T-helper 9 cell (primary cell): ENCODE measurements around the gene TUBB1.
A peak's percentile ranks its signal among the peaks of the same experiment; 100 is the strongest.

Experiments used
- DNase-seq: peaks from one replicate; pipeline ENCODE4 v3.0.0-alpha.2; 2020

The TUBB1 gene

DNA sequence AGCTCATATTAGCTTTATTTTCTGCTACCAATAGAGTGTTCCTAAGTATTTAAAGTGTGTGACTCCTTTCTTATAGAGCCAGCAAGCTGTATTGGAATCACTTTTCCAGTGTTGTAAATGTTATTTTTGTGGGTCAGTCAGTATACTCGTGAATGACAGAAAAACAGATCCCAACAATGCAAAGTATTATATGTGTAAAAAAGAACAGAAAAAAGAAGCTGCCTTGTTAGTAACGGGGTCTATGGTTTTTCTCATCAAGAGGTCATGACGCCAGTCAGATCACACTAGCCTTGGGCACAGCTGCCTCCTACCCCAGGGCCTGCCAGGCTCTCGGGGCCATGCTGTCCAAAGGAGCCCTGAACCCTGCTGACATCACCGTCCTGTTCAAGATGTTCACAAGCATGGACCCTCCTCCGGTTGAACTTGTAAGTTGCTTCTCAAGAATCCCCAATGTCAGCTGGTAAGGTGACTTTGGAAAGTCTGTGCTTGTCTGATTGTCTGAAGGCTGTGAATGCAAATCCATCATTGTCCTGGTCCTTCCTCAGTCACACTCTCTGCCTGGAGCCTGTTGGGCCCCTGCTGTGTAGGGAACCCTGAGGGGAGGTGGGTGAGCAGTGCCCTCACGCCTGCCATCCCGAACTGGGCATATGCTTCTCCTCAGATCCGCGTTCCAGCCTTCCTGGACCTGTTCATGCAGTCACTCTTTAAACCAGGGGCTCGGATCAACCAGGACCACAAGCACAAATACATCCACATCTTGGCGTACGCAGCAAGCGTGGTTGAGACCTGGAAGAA, 28.4 kb upstream of the TUBB1 start:
- no peak for DNase-seq

DNA sequence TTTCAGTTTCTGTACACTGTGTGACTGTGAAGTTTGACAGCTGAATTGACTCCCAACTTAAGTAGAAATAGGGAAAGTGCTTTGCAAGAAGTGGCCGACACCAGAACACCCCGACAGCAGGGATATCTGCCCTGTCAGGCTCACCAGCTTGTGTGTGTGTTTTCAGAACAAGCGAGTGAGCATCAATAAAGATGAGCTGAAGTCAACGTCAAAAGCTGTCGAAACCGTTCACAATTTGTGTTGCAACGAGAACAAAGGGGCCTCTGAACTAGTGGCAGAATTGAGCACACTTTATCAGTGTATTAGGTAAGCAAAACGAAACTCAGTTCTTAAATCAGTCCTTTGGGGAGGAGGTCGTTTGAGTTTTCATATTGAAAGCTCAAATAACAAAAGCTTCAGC, 27.5 kb upstream of the TUBB1 start:
- DNase-seq: no peak

DNA sequence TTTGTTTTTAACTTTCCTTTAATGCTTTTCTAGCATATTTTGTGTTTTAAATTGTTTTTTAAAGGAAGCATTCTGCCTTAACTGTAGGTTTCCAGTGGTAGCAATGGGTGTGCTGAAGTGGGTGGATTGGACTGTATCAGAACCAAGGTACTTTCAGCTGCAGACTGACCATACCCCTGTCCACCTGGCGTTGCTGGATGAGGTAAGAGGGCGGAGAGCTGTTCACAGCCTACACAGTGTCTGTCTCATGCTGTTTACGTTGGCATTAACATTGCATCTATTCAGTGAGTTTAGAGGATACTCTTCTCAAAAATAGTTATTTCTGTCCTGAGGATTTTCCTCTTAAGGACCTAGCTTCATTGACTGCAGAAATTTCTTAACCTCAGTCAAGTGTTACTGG, 26.3 kb upstream of the TUBB1 start:
- DNase-seq: no peak

DNA sequence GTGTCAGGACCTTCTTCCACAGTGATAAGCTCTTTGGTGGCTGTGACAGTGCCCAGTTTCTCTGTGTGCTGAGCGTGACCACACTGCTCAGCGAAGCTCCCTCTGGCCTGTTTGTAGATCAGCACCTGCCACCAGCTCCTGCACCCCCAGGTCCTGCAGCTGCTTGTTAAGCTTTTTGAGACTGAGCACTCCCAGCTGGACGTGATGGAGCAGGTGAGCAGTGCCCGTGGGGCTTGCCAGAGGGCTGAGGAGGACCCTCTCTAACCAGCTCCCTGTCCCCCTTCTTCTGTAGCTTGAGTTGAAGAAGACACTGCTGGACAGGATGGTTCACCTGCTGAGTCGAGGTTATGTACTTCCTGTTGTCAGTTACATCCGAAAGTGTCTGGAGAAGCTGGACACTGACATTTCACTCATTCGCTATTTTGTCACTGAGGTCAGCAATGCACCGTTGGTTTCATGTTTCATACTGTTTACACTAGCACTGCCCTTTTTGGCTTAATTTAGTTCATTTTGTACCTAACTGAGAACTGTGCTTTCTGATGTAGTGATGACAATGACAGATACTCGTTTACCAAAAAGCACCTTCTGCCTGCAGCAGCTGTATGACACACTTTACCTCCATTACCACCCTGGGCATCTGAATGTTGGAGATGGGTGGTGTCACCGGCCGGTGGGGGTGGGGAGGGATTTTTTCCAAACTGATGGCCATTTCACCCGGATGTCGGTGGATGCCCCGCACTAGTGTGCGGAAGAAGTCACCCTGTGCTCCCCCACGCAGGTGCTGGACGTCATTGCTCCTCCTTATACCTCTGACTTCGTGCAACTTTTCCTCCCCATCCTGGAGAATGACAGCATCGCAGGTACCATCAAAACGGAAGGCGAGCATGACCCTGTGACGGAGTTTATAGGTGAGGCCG, 25.6 kb upstream of the TUBB1 start:
- DNase-seq: no peak

DNA sequence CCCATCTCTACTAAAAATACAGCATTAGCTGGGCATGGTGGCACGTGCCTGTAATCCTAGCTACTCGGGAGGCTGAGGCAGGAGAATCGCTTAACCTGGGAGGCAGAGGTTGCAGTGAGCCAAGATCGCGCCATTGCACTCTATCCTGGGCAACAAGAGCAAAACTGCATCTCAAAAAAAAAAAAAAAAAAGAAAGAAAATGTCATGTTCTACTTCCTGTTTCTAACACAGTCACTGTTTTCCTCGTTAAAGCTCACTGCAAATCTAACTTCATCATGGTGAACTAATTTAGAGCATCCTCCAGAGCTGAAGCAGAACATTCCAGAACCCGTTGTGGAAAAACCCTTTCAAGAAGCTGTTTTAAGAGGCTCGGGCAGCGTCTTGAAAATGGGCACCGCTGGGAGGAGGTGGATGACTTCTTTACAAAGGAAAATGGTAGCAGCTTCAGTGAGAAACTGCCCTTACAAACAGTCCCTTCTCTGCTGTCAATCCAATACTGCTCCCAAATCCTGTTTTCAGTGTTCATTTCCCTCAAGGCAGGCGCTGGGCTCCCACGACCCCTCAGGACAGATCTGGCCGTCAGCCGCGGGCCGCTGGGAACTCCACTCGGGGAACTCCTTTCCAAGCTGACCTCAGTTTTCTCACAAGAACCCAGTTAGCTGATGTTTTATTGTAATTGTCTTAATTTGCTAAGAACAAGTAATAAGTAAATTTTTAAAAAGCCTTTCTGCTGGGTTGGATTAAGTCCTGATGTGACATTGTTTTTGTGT, 24.7 kb upstream of the TUBB1 start:
- DNase-seq: no peak

DNA sequence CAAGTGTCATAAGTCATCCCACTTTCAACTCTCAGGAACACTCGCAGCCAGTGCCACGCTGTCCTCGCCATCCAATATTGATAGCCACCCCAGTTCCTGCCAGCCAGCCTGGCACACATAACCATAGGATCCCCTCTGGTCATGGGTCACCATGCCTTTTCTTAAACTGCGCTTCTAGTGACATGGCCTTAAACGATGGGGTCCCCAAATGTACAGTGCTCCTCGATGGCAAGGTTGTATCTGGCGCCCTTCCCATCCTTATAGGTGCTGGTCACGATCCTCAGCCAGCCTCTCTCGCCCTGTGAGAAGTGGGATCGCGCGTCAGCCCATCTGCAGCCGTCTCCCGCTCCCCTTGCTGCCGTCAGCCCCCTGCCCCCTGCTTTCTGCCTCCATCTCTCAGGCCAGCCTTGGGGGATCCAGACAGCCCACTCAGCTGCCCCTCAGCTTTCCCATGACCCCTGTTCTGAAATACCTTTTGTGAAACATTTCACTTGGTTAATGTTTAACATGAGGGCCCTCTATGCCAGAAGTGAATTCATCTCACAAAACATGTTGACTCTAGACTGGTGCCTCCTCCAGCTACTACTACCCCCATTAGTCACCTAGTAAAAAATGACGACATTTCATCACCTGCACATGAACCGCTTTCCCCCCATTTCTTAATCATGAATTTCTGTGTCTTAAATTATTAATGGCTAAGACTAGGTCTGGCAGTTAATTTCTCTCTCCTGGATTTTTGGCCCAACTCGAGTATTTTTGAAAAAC, 23.6 kb upstream of the TUBB1 start:
- no peak for DNase-seq

DNA sequence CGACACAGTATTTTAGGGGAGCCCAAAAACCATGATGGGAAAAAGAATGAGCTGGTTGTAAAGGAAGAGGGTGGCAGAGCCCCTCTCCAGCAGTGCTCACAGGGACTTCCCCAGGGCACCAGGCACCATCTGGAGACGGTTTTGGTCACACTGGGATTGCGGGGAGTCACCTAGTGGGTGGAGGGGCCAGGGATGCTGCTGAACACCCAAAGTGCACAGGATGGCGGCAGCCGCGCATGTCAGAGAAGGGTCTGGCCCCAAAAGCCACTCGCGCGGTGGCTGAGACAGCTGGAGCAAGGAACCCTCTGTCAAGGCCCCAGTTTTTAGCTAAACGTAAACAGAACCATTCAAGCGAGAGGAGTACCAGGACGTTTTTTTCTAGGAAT, 23.0 kb upstream of the TUBB1 start:
- no peak for DNase-seq

DNA sequence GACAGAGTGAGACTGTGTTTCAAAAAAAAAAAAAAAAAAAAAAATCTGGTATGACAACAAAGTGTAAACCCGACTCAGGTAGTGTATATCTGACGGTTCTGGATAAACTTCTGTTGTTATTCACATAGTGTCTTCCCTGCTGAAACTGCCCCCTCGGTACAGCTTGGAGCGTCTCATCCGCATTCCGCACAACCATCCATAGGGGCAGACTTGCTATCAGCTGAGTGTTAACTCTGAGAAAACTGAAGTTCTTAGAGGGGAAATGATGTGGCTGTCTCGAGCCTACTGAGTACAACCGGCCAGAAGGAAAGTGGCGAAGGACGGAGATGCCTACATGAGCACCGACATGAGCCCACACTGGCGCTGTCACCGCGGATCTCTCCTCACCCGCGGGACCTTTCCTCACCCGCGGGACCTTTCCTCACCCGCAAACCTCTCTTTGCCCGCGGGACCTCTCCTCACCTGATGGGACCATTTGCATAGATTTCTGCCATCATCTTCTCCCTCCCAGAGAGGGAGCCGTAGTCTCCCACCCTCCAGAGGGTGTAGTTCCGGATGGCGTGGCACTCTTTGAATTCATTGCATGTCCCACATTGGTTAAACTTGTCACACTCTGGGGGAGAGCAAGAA, 22.0 kb upstream of the TUBB1 start:
- DNase-seq: no peak

DNA sequence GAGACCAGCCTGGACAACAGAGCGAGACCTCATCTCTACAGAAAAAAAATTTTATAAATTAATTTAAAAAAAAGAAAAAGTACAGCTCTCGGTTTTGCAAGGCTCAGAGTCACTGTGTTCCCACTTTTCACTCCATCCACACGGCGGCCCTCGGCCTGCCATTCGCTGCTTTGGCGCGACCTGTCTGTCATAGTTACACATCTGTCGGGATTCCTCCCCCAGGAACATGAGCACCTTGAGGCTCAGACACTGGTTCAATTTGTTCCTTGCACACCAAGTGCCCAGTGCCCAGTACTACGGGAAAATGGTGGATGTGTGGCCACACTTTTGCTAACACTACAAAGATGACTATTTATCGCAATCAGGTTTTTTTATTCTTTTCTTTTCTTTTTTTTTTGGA, 20.6 kb upstream of the TUBB1 start:
- no peak for DNase-seq

DNA sequence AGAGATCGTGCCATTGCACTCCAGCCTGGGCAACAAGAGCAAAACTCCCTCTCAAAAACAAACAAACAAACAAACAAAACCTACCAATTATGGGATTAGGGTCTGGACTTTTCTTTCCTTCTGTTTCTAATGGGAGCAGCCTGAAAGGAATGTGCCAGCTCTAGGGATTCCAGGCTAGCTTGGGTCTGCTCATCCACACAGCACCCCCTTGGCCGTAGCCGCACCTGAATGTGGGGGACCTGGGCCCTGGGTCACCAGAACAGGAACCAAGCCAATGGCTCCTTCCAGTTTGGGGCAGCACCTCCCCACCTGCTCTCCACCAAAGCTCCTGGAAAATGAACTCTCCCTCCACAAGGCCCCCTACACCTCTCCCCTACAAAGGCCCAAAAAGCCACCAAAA, 18.9 kb upstream of the TUBB1 start:
- DNase-seq: no peak

DNA sequence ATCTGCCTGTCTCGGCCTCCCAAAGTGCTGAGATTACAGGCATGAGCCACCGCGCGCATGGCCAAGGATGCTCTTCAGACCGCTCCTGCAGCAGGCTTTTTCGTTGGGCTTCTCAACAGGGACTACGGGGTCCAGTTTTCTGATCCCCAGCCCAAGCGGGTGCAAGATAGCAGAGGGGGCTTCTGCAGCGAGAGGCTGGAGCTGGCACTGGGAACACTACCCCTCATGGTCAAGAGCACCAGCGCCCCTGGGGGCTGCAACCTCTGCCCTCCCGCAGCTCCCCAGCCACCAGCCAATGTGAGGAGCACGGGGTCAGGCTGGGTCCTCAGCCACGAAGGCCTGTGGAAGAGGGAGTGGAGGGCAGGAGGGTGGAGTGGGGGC, 18.2 kb upstream of the TUBB1 start:
- no peak for DNase-seq

DNA sequence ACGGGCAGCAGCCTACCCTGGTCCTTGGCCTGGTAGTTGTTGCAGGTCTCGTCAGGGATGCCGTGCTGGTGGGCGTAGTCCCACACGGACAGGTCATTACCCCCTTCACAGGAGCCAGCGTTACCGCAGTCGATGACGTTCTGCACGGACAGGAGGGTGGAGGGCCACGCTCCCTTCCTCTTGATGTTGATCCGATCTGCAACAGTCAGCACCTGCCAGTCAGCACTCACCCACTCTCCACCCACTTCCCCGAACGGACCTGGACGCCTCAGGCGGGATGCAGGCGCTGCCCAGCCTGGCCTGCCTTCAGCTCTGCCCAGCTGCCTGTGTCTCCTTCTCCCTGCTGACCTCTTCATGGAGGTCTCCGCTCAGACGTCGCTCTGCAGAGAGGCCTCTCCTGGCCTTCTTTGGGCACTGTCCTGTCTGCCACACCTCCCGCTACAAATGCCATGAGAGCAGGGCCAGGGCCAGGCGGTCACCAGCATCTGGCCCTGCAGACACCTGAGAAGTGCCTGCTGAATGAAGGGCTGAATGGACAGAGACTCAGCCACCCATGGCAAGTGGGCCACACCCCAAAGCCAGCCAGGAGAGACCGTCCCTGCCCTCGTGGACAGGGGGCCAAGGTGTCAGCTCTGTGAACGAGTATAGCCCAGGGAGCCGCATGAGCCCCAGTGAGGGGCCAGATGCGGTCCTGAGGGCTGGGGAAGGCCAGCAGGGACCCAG, 17.6 kb upstream of the TUBB1 start:
- no peak for DNase-seq

DNA sequence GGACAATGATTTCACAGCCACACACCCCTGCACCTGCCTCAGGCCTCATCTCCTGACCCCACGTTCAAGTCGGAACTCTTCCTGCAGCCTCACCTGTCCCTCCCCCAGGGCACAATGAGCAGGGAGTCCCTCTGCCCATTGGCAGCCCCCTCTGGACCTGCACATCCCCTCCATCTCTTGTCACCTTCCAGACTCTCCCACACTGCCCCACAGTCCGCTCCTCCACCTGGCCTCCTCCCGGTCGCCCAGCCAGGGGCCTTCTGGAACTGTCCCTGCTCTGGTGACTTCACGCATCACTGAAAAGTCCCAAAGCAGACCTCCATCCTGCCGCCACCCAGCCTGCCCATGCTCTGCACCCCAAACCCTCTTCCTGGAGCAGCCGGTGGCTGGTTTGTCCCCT, 16.8 kb upstream of the TUBB1 start:
- no peak for DNase-seq

DNA sequence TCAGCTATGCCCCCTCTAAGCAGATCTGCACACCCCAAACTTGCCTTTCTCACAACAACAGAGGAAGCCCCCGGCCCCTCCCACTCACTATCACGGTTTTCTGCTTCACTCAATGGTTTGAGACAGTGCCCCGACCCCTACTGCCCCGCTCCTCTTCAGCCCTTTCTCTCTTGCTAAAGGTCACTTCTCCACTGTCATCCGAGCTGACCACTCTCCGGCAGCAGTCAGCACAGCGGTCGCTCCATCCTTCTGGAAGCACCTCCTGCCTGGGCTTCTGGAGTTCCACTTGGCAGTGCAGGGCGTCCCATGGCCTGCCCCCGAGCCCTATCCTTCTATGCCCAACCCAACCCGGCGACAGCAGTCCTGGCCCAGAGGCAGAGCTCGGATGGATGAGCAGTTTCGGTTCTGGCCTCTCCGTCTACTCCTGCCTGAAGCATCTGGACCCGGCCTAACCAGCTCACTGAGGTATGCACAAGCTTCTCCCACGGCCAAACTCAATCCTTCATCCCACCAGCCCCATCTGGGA, 16.3 kb upstream of the TUBB1 start:
- DNase-seq: no peak

DNA sequence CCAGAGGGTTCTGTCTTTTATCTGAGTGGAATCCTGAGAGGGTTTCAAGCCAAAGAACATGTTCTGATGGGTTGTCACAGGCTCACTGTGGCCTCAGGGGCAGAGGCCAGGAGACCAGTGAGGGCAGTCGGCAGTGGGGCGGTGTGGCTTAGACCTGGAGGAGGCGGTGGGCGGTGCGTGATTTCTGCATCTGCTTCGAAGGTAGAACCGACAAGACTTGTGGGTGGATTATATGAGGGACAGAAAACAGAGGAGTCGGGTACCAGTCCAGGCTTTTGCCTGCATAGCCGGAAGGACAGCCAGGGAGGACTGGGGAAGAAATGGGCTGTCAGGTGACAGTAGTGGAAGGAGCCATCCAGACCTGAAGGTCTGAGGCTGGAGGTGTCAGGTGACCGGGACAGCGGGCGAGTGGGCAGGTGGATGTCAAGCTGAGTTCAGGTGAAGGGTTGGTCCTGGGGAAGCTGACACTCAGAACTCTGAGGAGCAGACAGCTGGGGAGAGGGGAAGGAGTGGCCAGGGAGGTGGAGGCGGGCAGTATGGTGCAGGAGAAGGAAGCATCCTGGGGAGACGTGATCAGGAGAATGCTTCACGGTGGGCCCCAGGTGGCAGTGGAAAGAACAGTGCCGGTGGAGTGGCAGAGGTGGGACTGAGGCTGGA, 15.3 kb upstream of the TUBB1 start:
- no peak for DNase-seq

DNA sequence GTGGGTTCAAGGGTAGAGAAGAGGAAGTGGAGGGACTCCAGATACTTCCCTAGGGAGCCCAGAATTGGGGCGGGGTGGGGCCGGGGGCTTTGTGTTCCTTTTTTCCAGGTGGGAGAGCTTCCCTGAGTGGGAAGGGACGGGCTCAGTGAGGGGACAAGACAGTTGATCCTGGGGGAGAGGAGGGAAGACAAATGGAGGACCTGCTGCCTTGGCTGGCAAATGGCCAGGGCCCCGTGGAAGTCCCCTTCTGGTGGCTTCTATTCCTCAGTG, 14.8 kb upstream of the TUBB1 start:
- DNase-seq: peak; percentile 59

DNA sequence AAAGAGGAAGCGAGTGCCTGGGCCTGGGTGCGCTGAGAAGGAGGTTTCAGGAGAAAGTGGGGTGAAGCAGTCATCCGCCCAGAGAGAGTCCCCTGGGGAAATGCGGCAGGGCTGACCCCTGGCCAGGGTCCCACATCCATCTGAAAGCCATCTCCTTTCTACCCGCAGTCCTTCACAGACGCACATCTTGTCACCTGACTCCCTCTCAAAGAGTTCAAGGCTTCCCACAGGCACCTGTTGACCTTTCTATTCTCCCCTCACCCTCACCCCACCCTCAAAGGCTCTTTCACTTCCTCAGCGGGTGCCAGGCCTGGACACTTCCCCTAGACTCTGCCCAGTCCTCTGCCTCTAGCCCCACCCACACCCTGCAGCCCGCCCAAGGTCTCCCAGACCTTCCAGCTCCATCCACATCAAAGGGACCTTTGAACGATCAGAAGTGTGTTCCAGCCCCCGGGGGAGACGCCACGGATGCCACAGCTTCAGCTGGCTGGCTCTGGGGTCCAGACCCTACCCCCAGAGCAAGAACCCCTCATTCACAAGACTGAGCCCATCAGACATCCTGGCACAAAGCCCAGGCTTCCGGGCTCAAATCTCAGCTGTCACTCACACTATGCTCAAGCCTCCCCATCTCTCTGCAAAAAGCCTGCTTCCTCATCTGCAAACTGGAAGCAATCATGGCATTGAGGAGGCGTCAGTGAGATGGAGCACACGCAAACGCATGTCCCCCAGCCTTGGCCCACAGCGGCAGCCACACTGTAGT, 14.3 kb upstream of the TUBB1 start:
- no peak for DNase-seq

DNA sequence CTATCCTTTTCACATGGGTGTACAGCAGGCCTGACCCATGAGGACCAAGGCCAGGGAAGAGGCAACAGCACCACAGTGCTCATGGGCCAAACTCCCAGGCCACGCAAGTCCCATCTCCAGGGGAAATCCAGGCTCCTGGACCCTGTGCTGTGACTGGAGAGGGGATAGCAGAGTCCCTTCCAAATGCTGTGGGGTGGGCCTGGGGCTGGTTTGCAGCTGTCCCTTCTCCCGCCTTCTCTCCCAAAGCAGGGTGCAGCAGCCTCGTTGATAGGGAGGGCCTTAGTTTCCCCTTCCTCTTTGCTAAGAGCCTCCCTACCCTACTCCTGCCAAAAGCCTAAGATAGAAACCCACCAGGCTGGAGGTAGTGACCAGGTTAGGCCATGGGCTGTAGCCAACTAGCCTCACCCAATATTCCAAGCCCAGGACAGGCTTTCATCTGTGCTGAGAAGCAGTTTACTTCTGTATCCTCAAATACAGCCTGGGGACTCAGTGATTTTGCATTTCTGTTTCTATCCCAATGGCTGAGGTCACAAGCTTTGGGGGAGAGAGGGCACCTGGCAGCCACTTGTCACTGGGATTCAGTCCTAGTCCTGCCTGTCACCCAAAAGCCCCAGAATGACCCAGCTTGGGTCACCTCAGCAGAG, 13.6 kb upstream of the TUBB1 start:
- DNase-seq: no peak

DNA sequence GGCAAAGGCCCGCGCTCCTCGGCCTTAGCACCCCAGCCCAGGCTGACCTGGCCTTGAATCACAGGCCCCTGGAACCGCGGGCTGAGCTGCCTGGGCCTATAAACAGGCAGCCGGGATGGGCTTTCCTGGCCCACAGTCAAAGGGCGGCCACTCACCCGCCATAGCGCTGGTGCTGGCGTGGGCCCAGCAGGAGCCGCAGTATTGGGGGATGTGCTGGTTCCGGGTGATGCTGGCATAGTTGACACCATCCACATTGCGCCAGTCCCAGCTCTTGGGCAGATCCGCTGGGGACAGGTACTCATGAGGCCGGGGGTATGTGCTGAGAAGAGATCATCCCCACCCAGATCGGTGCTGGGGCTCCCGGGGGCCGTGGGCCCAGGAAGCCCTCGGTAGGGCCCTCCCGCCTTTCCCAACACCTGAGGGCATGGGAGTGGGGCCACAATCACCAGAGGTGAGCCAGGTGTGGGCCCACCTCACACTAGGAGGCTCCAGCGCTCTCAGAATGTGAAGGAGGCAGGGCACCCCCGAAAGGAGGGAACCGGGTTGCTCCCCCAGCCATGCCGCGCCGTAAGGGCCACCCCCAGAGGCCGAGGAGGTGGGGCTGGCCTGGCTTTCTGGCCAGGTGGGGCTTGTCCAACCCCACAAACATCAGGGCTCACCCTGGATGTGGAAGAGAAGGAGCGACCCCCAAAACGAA, 12.9 kb upstream of the TUBB1 start:
- DNase-seq: no peak
